Muscle of leg (tissue), 11 donors: ENCODE results near the gene CATSPER1. TPM values are rescaled to one million over a fixed set of nuclear protein-coding genes. Genes with fewer than 3 reads are reported as not detected.
"Not testable (repeated sequence)": the region's sequence is repeated elsewhere in the genome, so short reads cannot be mapped to it uniquely, and the experiment has no call there.

Experiments used
- DNase-seq: peaks from one replicate; pipeline ENCODE4 v3.0.0; 2013
- H3K27ac ChIP-seq: one replicate; pipeline ENCODE4 v1.5.1; 2013; ENCODE audit warnings: mild to moderate bottlenecking, low read length, control low read depth
- H3K27me3 ChIP-seq: one replicate; pipeline ENCODE4 v1.6.1; 2013; ENCODE audit warnings: low read length; ENCODE audit not compliant: control insufficient read depth, insufficient read depth
- H3K36me3 ChIP-seq: one replicate; pipeline ENCODE4 v1.6.1; 2013; ENCODE audit warnings: low read length; ENCODE audit not compliant: control insufficient read depth, insufficient read depth
- H3K4me1 ChIP-seq: one replicate; pipeline ENCODE4 v1.6.1; 2013; ENCODE audit warnings: low read length; ENCODE audit not compliant: control insufficient read depth, insufficient read depth
- H3K4me3 ChIP-seq: one replicate; pipeline ENCODE4 v1.5.1; 2013; ENCODE audit warnings: low read length, control low read depth
- H3K9me3 ChIP-seq: replicated peaks from 2 replicates; pipeline ENCODE4 v1.6.1; 2013; ENCODE audit warnings: low read depth, low read length; ENCODE audit not compliant: control insufficient read depth
- WGBS: methylation state at CpG from one replicate; pipeline ENCODE4 v1.1.5; 2013; ENCODE audit warnings: missing lambda C conversion rate; ENCODE audit not compliant: insufficient coverage; 5-methylcytosine and 5-hydroxymethylcytosine counted together
- polyA plus RNA-seq, 8 donors: library from polyadenylated mRNA; unstranded; fragments of 120-200 nt; gene quantifications; one replicate each; pipeline versions ENCODE4 v1.2.1 to v1.2.3, GENCODE V29; 2013; ENCODE audit warnings: inconsistent platforms in 1 of 8, low replicate concordance in 1 of 8; ENCODE audit not compliant: insufficient read length in 8 of 8, insufficient read depth in 1 of 8
- total RNA-seq: library from RNA; stranded (reverse); fragments of 120-200 nt; gene quantifications from one replicate; pipeline ENCODE4 v1.2.4, GENCODE V29; 2013

CATSPER1 gene
- total and polyA plus RNA-seq, 9 donors, result 0.09 to 0.19 (median 0.16) TPM; not detected in 5

DNA sequence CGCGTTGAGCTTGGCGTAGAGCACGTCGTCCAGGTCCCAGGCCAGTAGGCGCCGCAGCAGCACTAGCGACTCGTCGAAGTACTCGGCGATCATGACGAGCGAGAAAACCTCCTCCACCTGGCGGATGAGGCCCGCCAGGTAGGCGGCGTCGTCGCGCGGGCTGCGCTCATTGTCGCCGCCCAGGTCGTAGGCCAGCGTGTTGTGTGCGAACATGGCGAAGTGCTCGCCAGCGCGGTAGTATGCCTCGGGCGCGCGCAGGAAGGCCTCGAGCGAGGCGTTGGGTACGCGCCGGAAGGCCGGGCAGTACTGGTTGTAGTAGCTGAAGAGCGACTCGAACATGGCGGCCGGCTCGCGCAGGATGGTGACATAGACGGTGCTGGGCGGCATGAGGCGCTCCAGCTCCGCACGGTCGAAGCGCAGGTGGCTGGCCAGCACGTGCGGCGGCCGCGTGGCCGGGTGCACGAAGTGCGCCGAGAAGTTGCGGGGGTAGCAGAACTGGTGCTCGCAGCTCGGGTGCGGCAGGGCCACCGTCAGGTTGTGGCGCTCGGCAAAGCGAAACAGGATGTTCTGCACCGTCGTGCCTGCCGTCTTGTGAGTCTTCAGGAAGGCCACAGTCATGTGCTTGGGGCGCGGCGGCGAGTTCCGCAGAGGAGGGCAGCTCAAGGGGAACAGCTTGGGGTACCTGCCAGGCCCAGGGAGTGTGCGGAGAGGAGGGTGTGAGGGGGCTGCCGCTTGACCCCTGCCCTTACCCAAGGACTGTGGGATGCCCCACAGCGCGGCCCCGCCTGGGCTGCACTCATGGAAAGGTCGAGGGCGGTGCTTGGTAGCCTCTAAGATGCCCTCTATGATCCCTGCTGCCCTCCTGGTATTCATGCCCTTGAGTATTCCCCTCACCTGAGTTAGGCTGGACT is 17.0 kb upstream of the CATSPER1 start:
- Histone ChIP-seq H3K9me3 (no peaks in the 10 kb centered on the region), H3K36me3 (no peaks in the 10 kb centered on the region), H3K4me3 (no peak overlapping the region), H3K4me1 (peaks cover 4% of the 10 kb centered on the region), H3K27ac (no peak overlapping the region), H3K27me3 (peaks cover 12% of the 10 kb centered on the region)
- DNase-seq, result no peak
- 96% methylated on average over 80 of the region's 88 CpGs for WGBS

DNA sequence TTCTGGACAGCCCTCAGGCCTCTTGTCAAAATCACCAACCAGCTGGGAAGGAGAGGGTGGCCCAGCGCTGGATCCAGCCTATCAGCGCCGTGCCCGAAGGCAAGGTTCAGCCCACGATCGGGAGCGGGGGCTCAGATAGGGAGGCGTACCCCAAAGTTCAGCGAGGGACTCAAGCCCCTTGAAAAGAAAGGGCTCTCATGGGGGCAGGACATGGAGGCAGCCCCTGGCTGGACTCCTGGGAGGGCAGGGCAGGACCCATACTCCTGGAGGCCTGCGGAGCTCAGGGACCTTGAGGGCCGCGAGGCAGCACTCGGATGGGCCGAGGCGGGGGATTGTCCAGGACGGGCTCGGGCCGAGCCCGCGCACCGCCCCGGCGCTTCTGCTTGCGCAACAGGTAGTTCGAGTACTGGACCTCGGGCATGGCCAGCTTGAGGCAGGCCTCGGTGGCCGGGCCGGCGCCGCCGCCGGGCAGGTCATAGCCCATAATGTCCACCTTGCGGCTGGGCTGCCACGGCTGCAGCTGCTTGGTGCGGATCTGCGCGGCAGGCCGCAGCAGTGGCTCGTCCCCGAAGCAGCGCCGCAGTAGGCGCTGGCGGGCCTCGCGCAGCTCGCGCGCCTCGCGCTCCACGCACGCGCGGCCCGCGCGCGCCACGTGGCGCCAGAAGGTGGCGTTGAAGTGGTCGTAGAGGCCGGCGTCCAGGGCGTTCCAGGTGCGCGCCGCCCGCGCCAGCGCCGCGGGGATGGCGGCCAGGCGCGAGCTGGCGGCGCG is 16.1 kb upstream of the CATSPER1 start:
- no peaks in the 10 kb centered on the region for H3K36me3 ChIP-seq
- H3K9me3 ChIP-seq, result no peaks in the 10 kb centered on the region
- H3K4me1 ChIP-seq, result peaks cover 4% of the 10 kb centered on the region
- no peak overlapping the region for H3K4me3 ChIP-seq
- 96% methylated on average over 80 of the region's 81 CpGs for WGBS
- no peak overlapping the region for H3K27ac ChIP-seq
- no peak for DNase-seq
- H3K27me3 ChIP-seq, result peaks cover 7% of the 10 kb centered on the region

DNA sequence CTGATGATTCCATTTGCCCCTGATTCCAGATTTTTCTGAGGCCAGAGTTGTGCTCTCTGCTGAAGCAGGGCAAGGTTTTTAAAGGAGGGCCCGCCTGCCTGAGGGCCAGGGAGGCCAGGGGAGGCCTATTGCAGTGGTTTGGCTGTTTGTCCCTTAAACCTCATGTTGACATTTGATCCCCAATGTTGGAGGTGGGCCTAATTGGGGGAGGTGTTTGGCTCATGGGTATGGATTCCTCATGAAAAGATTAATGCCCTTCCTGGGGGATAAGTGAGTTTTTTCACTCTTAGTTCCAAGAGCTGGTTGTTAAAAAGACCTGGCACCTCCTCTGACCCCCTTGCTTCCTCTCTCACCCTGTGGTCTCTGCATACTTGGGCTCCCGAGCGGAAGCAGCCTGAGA is 13.5 kb upstream of the CATSPER1 start:
- DNase-seq, result no peak
- no peaks in the 10 kb centered on the region for H3K36me3 ChIP-seq
- H3K27ac ChIP-seq, result no peak overlapping the region
- H3K4me3 ChIP-seq, result no peak overlapping the region
- H3K27me3 ChIP-seq, result peaks cover 2% of the 10 kb centered on the region
- no peaks in the 10 kb centered on the region for H3K9me3 ChIP-seq
- H3K4me1 ChIP-seq, result no peaks in the 10 kb centered on the region
- WGBS, result 92% methylated on average over 2 of the region's 3 CpGs

DNA sequence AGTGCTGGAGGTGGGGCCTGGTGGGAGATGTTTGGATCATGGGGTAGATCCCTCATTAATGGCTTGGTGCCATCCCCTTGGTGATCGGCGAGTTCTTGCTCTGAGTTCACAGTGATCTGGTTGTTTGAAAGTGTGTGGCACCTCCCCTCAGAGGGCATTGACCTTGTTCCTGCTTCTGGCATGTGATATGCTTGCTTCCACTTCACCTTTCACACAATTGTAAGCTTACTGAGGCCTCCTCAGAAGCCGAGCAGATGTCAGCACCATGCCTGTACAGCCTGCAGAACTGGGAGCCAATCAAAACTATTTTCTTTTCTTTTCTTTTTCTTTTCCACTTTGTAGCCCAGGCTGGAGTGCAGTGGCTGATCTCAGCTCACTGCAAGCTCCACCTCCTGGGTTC is 11.0 kb upstream of the CATSPER1 start:
- H3K9me3 ChIP-seq, result no peaks in the 10 kb centered on the region
- no peak overlapping the region for H3K27ac ChIP-seq
- peaks cover 5% of the 10 kb centered on the region for H3K27me3 ChIP-seq
- H3K4me3 ChIP-seq, result no peak overlapping the region
- H3K4me1 ChIP-seq, result no peaks in the 10 kb centered on the region
- no CpG with 5 or more reads among the region's 3 CpGs for WGBS
- H3K36me3 ChIP-seq, result no peaks in the 10 kb centered on the region
- DNase-seq, result no peak

DNA sequence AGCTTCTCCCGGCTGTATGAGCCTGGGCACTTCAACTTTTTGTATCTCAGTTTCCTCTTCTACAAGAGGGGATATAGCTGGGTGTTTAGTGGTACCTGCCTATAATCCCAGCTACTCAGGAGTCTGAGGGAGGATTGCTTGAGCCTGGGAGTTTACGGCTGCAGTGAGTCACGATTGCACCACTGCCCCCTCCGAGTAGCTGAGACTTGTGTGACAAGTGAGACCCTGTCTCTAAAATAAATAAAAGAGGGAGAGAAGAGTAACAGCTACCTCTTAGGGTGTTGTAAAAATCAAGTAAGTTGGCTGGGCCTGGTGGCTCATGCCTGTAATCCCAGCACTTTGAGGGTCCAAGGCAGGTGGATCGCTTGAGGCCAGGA is 10.0 kb upstream of the CATSPER1 start:
- WGBS, result 75% methylated on average over 2 of the region's 5 CpGs
- Histone ChIP-seq H3K36me3 (no peaks in the 10 kb centered on the region), H3K27me3 (peaks cover 5% of the 10 kb centered on the region), H3K4me3 (no peak overlapping the region), H3K4me1 (no peaks in the 10 kb centered on the region), H3K9me3 (no peaks in the 10 kb centered on the region), H3K27ac (no peak overlapping the region)
- no peak for DNase-seq

DNA sequence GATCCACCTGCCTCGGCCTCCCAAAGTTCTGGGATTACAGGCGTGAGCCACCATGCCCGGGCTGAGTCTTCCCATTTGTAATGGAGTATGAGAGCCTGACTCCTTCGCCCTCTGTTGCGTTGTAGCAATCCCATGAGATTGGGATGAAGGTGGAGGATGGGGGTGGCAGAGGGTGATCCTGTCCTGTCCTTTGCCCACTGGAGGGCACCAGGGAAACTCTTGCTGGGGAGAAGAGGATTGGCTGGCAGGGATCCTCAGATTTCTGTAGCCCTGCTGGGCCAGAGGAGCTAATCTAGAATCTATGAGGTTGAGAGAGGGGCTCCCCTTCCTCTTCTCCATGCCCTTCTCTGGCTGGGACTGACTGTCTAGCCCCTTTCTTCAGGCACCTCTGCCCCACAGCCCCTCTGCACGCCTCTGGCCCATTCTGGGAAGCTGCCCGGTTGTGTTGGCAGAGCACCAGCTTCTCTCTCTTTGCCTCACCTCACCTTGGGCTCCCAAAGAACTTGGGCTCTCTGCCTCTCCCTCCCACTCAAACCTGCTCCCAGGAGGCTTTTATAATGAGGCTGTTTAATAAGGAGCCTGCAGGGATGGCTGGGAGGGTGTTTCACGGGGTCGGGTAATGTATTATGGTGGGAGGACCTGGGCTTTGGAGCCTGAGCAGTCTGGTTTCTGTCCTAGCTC is 9.5 kb upstream of the CATSPER1 start:
- no peak for DNase-seq
- no peaks in the 10 kb centered on the region for H3K9me3 ChIP-seq
- H3K27ac ChIP-seq, result no peak overlapping the region
- 74% methylated on average over 7 of the region's 9 CpGs for WGBS
- H3K36me3 ChIP-seq, result no peaks in the 10 kb centered on the region
- H3K4me3 ChIP-seq, result no peak overlapping the region
- peaks cover 5% of the 10 kb centered on the region for H3K27me3 ChIP-seq
- H3K4me1 ChIP-seq, result no peaks in the 10 kb centered on the region

DNA sequence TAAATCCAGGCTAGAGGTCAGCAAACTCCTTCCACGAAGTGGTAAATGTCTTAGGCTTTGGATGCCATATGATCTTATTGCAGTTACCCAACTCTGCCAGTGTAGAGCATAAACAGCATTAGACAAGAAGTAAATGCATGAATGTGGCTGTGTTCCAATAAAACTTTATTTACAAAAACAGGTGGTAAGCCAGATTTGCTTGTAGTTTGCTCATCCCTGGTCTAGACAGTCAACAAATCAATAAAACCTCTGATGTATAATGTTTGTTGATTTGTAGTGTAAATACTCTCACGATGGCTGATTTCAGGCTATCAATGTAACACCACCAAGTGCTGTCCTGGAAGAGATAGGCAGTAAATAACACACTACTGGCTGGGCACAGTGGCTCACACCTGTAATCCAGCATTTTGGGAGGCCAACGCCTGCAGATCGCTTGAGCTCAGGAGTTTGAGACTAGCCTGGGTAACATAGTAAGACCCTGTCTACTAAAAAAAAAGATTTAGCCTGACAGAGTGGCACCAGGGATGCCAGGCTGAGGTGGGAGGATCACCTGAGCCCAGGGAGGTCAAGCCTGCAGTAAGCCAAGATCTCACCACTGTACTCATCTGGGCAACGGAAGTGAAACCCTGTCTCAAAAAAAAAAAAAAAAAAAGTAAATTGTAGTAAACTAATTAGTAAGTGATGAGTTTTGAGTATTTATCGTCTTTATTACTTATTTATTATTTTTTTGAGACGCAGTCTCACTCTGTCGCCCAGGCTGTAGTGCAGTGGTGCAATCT is 6.9 kb upstream of the CATSPER1 start:
- WGBS, result 86% methylated on average over 2 of the region's 8 CpGs
- no peaks in the 10 kb centered on the region for H3K4me1 ChIP-seq
- H3K27me3 ChIP-seq, result peaks cover 5% of the 10 kb centered on the region
- no peaks in the 10 kb centered on the region for H3K36me3 ChIP-seq
- no peaks in the 10 kb centered on the region for H3K9me3 ChIP-seq
- DNase-seq, result no peak
- H3K4me3 ChIP-seq, result no peak overlapping the region
- no peak overlapping the region for H3K27ac ChIP-seq

DNA sequence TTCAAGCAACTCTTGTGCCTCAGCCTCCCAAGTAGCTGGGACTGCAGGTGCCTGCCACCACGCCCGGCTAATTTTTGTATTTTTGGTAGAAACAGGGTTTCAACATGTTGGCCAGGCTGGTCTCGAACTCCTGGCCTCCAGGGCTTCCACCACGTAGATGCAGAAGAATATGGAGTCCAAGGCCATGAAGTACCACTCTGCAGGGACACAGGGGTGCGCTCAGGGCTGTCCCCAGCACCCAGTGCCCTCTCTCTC is 3.2 kb downstream of the CATSPER1 start:
- H3K4me1 ChIP-seq, H3K36me3 ChIP-seq, H3K27ac ChIP-seq, H3K9me3 ChIP-seq, DNase-seq, H3K4me3 ChIP-seq: not testable (repeated sequence)
- H3K27me3 ChIP-seq, result peaks cover 12% of the 10 kb centered on the region
- WGBS, result 88% methylated on average over 4 of the region's 5 CpGs

DNA sequence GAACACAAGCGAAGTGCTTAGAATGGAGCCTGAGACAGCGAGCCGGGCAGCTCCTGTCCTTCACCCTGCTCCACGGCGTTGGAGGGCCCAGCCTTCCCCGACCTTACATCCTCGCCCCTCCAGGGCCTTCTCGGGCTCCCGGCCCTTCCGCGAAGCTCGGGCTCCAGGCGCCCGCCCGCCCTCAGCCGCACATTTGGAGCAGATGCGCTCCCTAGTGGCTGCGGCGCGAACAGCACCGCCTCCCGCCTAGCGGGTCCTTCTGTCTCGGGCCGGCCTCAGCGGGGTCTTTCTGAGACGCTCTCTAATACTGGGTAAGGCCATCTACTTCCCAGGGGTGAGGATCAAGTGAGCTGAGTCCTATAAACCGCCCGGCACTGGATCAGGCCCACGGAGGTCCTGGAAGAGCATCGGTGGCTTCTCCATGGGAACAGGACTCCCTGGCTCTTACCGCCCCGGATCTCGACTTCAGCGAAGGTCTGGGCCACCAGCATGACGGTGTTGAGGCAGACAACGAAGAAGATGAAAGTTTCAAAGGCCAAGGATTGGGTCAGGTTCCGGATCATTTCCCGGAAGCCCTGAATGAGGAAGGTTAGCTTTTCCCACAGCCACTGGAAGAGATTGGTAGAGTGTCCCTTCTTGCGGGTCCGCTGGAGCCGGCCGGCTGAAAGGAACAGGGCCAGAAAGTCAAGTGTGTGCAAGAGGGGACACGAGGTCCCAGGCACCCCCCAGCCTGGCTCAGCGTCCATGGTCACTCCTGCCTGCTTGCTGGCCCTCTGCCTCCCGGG is 3.7 kb downstream of the CATSPER1 start:
- 25% methylated on average over 46 of the region's 46 CpGs for WGBS

More for the DNA sequence above, 3.7 kb downstream of the CATSPER1 start:
- peaks cover 12% of the 10 kb centered on the region for H3K27me3 ChIP-seq
- DNase-seq, result peak; percentile 55
- H3K27ac ChIP-seq, result no peak overlapping the region
- H3K4me1 ChIP-seq, result peaks cover 7% of the 10 kb centered on the region
- H3K4me3 ChIP-seq, result no peak overlapping the region
- no peaks in the 10 kb centered on the region for H3K36me3 ChIP-seq
- H3K9me3 ChIP-seq, result no peaks in the 10 kb centered on the region
